ENCODE data around the gene ITPR1.

Gene ITPR1

DNA sequence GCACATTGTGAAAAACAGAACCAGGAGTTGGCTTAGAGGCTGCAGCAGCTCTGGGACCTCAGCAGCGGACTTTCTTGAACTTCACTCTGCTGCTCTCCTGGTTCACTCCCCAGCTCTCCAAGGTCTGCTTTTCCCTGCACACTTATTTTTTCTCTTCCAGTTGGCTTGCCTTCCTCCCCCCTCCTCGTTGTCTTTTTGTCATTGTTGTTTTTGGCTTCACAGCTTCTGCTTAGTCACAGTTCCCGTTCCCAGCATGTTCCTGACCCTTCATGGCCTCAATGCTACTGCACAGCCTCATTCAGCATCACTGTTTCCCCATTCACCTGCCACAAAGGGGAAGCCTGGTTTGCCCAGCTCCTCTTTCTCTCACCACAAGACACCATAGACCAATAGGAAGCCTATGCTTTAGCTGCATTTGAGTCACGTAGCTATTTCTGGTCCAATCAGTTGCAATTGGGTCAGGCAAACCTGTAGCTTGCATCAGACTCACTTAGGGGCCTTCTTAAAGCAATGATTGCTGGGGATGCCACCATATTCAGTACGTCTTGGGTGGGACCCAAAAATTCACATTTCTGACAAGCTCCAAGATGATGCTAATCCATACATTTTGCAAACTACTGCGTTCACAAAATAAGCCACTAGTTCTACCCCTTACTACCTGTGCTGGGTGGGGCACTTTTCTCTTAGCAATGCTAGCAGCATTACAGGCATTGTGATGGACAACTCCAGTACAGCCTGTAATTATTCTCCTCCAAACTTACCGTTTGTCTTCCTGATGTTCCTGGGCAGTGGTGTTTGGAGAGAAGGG is 18.3 kb upstream of the ITPR1 start:
- Histone ChIP-seq H3K9me3 (ENCODE audit: control insufficient read depth, insufficient read depth, low read depth, low read length) (no peaks in the 10 kb centered on the region), H3K36me3 (ENCODE audit: control insufficient read depth in 2 of 2, insufficient read depth in 1 of 2, low read length in 2 of 2) (no peaks in the 10 kb centered on the region), H3K4me1 (ENCODE audit: control insufficient read depth, insufficient read depth, low read length) (0 out of 2 replicates have a peak, but pooled peaks cover 2% of the 10 kb centered on the region), H3K27ac (ENCODE audit: extremely low read depth, low read depth, low read length) (no peak overlapping the region), H3K4me3 (ENCODE audit: low read depth, low read length) (no peak overlapping the region)
- ChIA-PET POLR2A (interaction anchor here (2.0 kb wide), 1 partner anchor 18 kb away, joined by 11 read pairs; the partner anchor contains the start of gene ITPR1), CTCF (interaction anchor here (0.7 to 1.4 kb wide), 2 partner anchors 13 to 159 kb away, joined by 3 read pairs; no protein-coding TSS in a partner anchor)
- TF ChIP-seq, protein P1, sequence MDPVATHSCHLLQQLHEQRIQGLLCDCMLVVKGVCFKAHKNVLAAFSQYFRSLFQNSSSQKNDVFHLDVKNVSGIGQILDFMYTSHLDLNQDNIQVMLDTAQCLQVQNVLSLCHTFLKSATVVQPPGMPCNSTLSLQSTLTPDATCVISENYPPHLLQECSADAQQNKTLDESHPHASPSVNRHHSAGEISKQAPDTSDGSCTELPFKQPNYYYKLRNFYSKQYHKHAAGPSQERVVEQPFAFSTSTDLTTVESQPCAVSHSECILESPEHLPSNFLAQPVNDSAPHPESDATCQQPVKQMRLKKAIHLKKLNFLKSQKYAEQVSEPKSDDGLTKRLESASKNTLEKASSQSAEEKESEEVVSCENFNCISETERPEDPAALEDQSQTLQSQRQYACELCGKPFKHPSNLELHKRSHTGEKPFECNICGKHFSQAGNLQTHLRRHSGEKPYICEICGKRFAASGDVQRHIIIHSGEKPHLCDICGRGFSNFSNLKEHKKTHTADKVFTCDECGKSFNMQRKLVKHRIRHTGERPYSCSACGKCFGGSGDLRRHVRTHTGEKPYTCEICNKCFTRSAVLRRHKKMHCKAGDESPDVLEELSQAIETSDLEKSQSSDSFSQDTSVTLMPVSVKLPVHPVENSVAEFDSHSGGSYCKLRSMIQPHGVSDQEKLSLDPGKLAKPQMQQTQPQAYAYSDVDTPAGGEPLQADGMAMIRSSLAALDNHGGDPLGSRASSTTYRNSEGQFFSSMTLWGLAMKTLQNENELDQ (tag by site-specific recombination; IDR thresholded peaks at IDR 0.05; ENCODE audit: low read depth) = no peak
- TF ChIP-seq, protein P2, sequence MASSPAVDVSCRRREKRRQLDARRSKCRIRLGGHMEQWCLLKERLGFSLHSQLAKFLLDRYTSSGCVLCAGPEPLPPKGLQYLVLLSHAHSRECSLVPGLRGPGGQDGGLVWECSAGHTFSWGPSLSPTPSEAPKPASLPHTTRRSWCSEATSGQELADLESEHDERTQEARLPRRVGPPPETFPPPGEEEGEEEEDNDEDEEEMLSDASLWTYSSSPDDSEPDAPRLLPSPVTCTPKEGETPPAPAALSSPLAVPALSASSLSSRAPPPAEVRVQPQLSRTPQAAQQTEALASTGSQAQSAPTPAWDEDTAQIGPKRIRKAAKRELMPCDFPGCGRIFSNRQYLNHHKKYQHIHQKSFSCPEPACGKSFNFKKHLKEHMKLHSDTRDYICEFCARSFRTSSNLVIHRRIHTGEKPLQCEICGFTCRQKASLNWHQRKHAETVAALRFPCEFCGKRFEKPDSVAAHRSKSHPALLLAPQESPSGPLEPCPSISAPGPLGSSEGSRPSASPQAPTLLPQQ (tag by site-specific recombination; IDR thresholded peaks at IDR 0.05) = peak; percentile 80
- TF ChIP-seq ZNF341 (tag by site-specific recombination; IDR thresholded peaks at IDR 0.05; ENCODE audit: low read depth) (peak; percentile 86), ZNF223 (tag by site-specific recombination; IDR thresholded peaks at IDR 0.05) (no peak), ZNF629 (tag by site-specific recombination; IDR thresholded peaks at IDR 0.05) (0 out of 2 replicates have a peak, but pooled peaks have one; percentile 47), SCRT2 (tag by site-specific recombination; IDR thresholded peaks at IDR 0.05) (peak; percentile 51; the same call in 1 of the 2 replicates), KLF8 (tag by site-specific recombination; IDR thresholded peaks at IDR 0.05) (0 out of 2 replicates have a peak, but pooled peaks have one; percentile 27), FEZF1 (tag by site-specific recombination; IDR thresholded peaks at IDR 0.05) (peak; percentile 80), ZNF324 (tag by site-specific recombination; IDR thresholded peaks at IDR 0.05) (peak; percentile 78; the same call in 1 of the 2 replicates), ZNF426 (tag by site-specific recombination; IDR thresholded peaks at IDR 0.05) (no peak), GLIS1 (tag by site-specific recombination; IDR thresholded peaks at IDR 0.05) (no peak), HOXA7 (CRISPR knock-in tag; IDR thresholded peaks at IDR 0.05; ENCODE audit: borderline replicate concordance) (no peak), ZNF843 (tag by site-specific recombination; IDR thresholded peaks at IDR 0.05) (0 out of 2 replicates have a peak, but pooled peaks have one; percentile 31), ZNF266 (tag by site-specific recombination; IDR thresholded peaks at IDR 0.05; ENCODE audit: low read depth) (peak; percentile 78; the same call in 1 of the 2 replicates), YY2 (tag by site-specific recombination; IDR thresholded peaks at IDR 0.05) (0 out of 2 replicates have a peak, but pooled peaks have one; percentile 43), ZNF248 (tag by site-specific recombination; IDR thresholded peaks at IDR 0.05) (no peak), ZBTB7A (tag by site-specific recombination; IDR thresholded peaks at IDR 0.05; ENCODE audit: low read depth) (no peak), ZSCAN23 (tag by site-specific recombination; IDR thresholded peaks at IDR 0.05) (no peak), KLF1 (tag by site-specific recombination; IDR thresholded peaks at IDR 0.05) (no peak), ZNF335 (tag by site-specific recombination; conservative IDR thresholded peaks at IDR 0.05) (peak; percentile 99), ZEB2 (tag by site-specific recombination; IDR thresholded peaks at IDR 0.05) (no peak), GLI4 (tag by site-specific recombination; IDR thresholded peaks at IDR 0.05) (no peak)
- TF ChIP-seq, protein P3, sequence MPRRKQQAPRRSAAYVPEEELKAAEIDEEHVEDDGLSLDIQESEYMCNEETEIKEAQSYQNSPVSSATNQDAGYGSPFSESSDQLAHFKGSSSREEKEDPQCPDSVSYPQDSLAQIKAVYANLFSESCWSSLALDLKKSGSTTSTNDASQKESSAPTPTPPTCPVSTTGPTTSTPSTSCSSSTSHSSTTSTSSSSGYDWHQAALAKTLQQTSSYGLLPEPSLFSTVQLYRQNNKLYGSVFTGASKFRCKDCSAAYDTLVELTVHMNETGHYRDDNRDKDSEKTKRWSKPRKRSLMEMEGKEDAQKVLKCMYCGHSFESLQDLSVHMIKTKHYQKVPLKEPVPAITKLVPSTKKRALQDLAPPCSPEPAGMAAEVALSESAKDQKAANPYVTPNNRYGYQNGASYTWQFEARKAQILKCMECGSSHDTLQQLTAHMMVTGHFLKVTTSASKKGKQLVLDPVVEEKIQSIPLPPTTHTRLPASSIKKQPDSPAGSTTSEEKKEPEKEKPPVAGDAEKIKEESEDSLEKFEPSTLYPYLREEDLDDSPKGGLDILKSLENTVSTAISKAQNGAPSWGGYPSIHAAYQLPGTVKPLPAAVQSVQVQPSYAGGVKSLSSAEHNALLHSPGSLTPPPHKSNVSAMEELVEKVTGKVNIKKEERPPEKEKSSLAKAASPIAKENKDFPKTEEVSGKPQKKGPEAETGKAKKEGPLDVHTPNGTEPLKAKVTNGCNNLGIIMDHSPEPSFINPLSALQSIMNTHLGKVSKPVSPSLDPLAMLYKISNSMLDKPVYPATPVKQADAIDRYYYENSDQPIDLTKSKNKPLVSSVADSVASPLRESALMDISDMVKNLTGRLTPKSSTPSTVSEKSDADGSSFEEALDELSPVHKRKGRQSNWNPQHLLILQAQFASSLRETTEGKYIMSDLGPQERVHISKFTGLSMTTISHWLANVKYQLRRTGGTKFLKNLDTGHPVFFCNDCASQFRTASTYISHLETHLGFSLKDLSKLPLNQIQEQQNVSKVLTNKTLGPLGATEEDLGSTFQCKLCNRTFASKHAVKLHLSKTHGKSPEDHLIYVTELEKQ (tag by site-specific recombination; IDR thresholded peaks at IDR 0.05; ENCODE audit: borderline replicate concordance) = no peak
- TF ChIP-seq, protein P4, sequence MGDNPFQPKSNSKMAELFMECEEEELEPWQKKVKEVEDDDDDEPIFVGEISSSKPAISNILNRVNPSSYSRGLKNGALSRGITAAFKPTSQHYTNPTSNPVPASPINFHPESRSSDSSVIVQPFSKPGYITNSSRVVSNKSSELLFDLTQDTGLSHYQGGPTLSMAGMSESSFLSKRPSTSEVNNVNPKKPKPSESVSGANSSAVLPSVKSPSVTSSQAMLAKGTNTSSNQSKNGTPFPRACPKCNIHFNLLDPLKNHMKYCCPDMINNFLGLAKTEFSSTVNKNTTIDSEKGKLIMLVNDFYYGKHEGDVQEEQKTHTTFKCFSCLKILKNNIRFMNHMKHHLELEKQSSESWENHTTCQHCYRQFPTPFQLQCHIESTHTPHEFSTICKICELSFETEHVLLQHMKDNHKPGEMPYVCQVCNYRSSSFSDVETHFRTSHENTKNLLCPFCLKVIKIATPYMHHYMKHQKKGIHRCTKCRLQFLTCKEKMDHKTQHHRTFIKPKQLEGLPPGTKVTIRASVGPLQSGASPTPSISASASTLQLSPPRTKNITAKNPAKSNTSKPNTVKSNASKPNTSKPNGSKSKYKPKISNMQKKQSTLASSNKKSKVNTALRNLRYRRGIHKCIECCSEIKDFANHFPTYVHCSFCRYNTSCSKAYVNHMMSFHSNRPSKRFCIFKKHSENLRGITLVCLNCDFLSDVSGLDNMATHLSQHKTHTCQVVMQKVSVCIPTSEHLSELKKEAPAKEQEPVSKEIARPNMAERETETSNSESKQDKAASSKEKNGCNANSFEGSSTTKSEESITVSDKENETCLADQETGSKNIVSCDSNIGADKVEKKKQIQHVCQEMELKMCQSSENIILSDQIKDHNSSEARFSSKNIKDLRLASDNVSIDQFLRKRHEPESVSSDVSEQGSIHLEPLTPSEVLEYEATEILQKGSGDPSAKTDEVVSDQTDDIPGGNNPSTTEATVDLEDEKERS (tag by site-specific recombination; IDR thresholded peaks at IDR 0.05) = no peak
- TF ChIP-seq, protein P5, sequence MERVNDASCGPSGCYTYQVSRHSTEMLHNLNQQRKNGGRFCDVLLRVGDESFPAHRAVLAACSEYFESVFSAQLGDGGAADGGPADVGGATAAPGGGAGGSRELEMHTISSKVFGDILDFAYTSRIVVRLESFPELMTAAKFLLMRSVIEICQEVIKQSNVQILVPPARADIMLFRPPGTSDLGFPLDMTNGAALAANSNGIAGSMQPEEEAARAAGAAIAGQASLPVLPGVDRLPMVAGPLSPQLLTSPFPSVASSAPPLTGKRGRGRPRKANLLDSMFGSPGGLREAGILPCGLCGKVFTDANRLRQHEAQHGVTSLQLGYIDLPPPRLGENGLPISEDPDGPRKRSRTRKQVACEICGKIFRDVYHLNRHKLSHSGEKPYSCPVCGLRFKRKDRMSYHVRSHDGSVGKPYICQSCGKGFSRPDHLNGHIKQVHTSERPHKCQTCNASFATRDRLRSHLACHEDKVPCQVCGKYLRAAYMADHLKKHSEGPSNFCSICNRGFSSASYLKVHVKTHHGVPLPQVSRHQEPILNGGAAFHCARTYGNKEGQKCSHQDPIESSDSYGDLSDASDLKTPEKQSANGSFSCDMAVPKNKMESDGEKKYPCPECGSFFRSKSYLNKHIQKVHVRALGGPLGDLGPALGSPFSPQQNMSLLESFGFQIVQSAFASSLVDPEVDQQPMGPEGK (tag by site-specific recombination; IDR thresholded peaks at IDR 0.05) = 0 out of 2 replicates have a peak, but pooled peaks have one; percentile 31

All from HEK293 (cell line).